ELF-1 (cell line): ENCODE results near the gene COL9A3.

Source experiments
- DNase-seq: peaks from one replicate; pipeline ENCODE4 v3.0.0-alpha.2; 2016; ENCODE audit warnings: low read depth, low spot score

COL9A3 gene

GRCh38 chr20:62823688-62824475 lies 7.0 kb downstream of the COL9A3 start:
- peak; percentile 86 for DNase-seq

- no peak for DNase-seq
These were observed 7.9 kb downstream of the COL9A3 start for GRCh38 chr20:62824476-62825332.

DNA sequence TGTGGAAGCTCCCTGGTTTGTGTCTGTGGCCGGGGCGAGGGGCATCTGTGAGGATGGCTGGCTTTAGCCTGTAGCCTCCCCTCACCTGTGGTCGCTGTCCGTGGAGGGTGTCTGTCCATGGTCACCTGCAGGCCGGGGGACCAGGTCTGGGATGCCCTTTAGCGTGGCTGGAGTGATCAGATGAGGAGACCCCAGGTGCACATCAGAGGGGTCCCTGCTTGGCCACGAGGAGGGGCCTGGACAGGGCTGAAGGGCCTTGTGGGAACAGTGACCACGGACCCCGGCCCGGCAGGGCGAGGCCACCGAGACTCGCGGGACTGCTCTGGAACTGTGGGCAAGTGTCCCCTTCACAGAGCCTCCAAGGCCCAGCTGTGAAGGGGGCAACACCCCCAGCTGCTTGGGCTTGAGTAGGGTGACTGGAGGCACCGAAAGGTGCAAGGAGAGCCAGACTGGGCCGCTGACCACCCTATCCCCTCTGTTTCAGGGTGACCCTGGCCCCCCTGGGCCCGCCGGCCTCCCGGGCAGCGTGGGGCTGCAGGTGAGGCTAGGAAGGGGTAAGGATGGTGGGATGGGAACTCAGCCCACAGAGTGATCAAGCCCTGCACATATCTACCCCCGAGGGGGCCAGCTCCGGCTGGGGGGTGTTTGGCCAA lies 8.6 kb downstream of the COL9A3 start:
- no peak for DNase-seq

DNA sequence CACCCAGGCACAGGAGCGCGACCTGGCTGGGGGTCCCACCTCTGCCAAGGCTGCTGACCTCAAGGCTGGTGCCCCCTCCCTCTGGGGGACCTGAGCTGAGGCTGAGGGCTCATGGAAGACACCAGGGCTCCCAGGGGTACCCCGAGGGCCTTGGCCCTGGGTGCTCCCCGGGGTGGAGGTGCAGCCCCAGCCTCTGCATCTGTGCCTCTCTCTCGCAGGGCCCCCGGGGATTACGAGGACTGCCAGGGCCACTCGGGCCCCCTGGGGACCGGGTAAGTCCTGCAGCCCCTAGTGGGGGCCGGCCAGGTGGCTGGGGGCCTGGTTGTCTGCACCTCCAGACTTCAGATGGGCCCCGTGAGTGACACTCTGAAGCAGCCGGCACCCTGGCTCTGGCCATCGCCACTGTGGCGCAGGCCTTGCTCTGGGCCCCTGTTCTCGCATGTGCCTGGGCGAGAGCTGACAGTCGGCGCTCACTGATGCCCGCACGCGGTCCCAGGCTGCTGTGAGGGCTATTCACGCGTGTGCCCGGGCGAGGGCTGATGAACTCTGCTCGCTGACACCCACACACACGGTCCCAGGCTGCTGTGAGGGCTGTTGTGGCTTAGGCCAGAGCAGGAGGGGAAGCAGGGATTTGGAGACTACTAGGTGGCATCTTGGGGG lies 9.3 kb downstream of the COL9A3 start:
- DNase-seq, result no peak

DNA sequence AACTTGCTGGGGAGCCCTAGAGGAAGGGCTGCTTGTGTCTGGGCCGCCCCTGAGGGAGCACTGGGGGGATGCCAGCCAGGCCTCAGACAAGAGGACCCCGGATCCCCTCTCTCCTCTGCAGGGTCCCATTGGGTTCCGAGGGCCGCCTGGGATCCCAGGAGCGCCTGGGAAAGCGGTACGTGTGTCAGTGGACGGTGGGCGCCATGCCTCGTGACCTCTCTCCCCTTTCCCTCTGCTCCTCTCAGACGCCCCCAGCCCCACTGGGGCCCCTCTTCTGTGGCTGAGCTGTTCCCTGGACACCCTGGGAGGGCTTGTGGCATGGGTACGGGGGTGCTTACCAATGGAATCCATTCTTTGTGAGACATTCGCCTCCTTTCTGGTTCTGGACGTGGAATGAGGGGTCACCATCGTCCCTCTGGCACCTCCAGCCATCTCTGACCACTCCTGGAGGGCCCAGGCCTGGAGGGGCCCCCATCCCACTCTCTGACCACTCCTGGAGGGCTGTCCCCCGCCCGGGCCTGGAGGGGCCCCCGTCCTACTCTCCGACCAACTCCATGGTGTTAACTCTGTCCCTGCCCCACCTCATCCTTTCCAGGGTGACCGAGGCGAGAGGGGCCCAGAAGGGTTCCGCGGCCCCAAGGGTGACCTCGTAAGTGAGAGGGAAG lies 9.9 kb downstream of the COL9A3 start:
- no peak for DNase-seq

- no peak for DNase-seq
These were observed 10.6 kb downstream of the COL9A3 start for GRCh38 chr20:62827311-62828038.

DNA sequence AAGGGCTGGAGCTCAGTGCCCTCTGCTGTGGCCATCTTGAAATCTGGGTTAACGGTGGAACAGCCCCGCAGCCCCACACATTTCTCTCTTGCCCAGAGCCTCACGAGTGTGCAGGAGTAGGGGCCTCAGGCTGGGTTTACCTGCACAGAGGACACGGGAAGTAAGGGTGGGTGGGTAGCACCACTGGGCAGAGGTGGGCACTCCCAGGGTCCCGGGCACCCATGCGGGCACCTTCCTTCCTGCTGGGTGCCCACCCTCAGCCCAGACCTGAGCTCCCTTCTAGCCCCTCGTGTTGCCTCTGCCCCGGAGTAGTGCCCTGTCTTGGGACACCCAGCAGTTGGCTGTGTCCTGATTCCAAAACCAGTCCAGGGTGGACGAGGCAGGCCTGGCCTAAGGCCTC lies 11.2 kb downstream of the COL9A3 start:
- no peak for DNase-seq

- no peak for DNase-seq
These were observed 11.8 kb downstream of the COL9A3 start for GRCh38 chr20:62828511-62829230.

GRCh38 chr20:62829231-62830230 lies 12.7 kb downstream of the COL9A3 start:
- no peak for DNase-seq

DNA sequence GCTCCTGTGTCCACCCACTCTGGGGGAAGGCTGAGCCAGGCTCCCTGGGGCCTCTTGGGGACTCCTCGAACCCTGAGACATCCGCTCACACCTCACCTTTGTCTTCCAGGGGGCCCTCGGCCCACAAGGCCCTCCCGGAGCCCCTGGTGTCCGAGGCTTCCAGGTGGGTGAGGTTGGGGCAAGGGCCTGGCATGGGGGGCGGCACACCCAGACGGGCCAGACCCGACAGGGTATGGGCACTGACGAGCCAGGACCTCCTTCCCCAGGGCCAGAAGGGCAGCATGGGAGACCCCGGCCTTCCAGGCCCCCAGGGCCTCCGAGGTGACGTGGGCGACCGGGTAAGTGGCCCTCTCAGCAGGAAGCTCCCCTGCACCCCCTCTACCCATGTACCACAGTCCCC lies 13.4 kb downstream of the COL9A3 start:
- no peak for DNase-seq

DNA sequence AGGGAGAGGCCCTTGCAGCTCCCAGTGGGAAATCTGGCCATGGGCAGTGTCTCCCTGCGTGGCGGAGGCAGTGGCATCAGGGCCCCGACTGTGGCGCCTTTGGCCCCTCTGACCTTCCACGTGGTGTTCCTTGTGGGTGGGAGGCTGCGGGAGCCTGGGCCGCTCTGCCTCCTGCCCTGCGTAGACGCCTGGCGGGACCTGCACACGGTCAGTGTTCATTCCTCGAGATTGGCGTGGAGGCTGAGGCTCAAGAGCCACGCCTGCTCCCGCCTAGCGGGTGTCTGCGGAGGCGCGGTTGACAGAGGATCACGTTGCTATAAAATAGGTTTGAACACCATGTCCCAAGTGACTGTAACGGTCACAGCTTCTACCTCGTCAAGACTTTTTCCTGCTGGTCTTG lies 14.0 kb downstream of the COL9A3 start:
- DNase-seq, result no peak

GRCh38 chr20:62831361-62831788 lies 14.5 kb downstream of the COL9A3 start:
- no peak for DNase-seq

GRCh38 chr20:62831854-62832211 lies 15.0 kb downstream of the COL9A3 start:
- peak; percentile 73 for DNase-seq

- peak; percentile 92 for DNase-seq
These were observed 15.5 kb downstream of the COL9A3 start for GRCh38 chr20:62832212-62832922.

DNA sequence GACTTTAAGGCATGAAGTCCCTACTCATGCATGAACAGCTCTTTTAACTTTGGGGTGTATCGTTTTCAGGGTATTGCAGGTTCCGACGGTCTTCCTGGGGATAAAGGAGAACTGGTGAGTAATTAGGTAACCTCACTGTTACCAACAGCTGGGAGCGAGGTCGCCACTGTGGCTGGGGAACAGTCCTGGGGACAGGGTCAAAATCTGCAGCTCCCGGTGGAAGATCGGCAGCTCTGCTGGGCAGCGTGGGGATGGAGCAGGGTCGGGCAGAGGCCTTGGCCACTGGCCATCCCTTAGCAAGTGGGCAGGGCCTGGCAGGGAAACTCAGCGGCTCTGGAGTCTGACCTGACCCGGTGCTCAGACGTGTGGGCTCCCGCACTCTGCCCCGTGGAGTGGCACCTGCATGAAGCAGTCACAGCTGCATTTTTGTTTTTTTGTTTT lies 16.1 kb downstream of the COL9A3 start:
- no peak for DNase-seq

DNA sequence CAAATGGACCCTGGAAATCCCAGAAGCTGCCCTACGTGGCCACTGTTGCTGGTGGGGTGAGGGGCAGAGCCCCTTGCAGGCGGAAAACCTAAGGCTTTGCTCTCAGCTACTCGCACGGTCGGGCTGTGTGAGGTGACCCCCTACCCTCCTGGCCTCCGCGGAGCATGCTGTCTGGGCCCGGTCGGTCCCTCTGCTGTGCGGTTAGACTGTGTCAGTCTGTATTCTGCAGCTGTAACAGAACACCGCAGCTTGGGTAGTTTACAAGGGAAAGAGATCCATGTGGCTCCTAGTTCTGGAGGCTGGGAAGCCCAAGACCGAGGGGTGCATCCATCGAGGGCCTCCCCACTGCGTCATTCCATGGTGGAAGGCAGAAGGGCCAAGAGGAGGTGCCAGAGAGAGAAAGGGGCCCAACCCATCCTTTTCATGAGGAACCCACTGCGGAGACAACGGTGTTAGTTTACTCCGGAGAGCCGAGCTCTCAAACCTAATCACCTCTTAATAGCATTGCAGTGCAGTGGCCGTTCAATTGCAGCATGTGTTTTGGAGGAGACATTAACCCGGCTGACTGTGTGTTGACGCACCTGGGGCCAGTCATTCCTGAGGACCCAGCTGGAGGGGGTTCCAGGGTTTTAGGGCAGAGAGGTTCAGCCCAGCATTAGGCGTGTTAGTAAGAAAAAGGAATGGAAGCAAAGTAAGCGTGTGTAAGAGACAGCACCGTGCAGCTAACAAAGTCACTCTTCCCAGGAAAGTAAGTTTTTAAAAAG lies 18.3 kb downstream of the COL9A3 start:
- DNase-seq, result no peak
